GM18505 (cell line): Measurements from ENCODE around the gene INPP5E.
A peak's percentile ranks its signal among the peaks of the same experiment; 100 is the strongest.
"Not testable (repeated sequence)": the region's sequence is repeated elsewhere in the genome, so short reads cannot be mapped to it uniquely, and the experiment has no call there.

Source experiments
- ATAC-seq: cut with Tn5 transposase; IDR thresholded peaks from one replicate; pipeline ENCODE4 v1.9.1; 2021; ENCODE audit not compliant: unreplicated experiment
- POLR2A ChIP-seq: IDR thresholded peaks from 4 replicates; pipeline ENCODE4 v1.6.1; 2011; ENCODE audit warnings: borderline replicate concordance; ENCODE audit not compliant: insufficient read depth, insufficient read length; ENCODE audit errors: extremely low read depth

INPP5E gene

GRCh38 chr9:136423432-136424146 lies 16.1 kb downstream of the INPP5E start:
- no peak for TF ChIP-seq POLR2A

GRCh38 chr9:136422876-136423275 lies 16.8 kb downstream of the INPP5E start:
- TF ChIP-seq POLR2A: no peak
- no peak for ATAC-seq

More at GRCh38 chr9:136423432-136424146, 16.1 kb downstream of the INPP5E start:
- no peak for ATAC-seq

GRCh38 chr9:136421791-136422190 lies 17.9 kb downstream of the INPP5E start:
- ATAC-seq: no peak
- TF ChIP-seq POLR2A: no peak

- no peak for TF ChIP-seq POLR2A
- ATAC-seq: no peak
Observed at GRCh38 chr9:136419092-136419420, 20.6 kb downstream of the INPP5E start.

- no peak for ATAC-seq
- no peak for TF ChIP-seq POLR2A
Observed at GRCh38 chr9:136418182-136419091, 21.2 kb downstream of the INPP5E start.

- ATAC-seq: no peak
- no peak for TF ChIP-seq POLR2A
Observed at GRCh38 chr9:136416914-136417313, 22.7 kb downstream of the INPP5E start.

GRCh38 chr9:136416427-136416826 lies 23.2 kb downstream of the INPP5E start:
- no peak for TF ChIP-seq POLR2A

GRCh38 chr9:136412962-136413361 lies 26.7 kb downstream of the INPP5E start:
- ATAC-seq: no peak
- no peak for TF ChIP-seq POLR2A

More at GRCh38 chr9:136416427-136416826, 23.2 kb downstream of the INPP5E start:
- ATAC-seq: no peak

- TF ChIP-seq POLR2A: no peak
- ATAC-seq: no peak
Observed at GRCh38 chr9:136411378-136411777, 28.3 kb downstream of the INPP5E start.

- peak; percentile 94 for TF ChIP-seq POLR2A
- peak; percentile 72 for ATAC-seq
Observed at GRCh38 chr9:136410500-136411287, 29.0 kb downstream of the INPP5E start, which contains the start of the genes ENTR1 and PMPCA. Gene ENTR1 (minus strand): TSS chr9:136410614. CDS start chr9:136410397, 217 bp downstream. Gene PMPCA (plus strand): TSS chr9:136410658. CDS start chr9:136410669, 11 bp downstream.

- TF ChIP-seq POLR2A: peak; percentile 39
- ATAC-seq: peak; percentile 10
Observed at GRCh38 chr9:136409557-136410455, 29.8 kb downstream of the INPP5E start.

- TF ChIP-seq POLR2A: no peak
- ATAC-seq: no peak
Observed at GRCh38 chr9:136407911-136408310, 31.7 kb downstream of the INPP5E start.

GRCh38 chr9:136407061-136407460 lies 32.6 kb downstream of the INPP5E start:
- not testable (repeated sequence) for ATAC-seq

GRCh38 chr9:136405904-136406303 lies 33.7 kb downstream of the INPP5E start:
- not testable (repeated sequence) for ATAC-seq
